HG03460 (cell line): ENCODE measurements around the gene IL17RD.

Source experiments
- ATAC-seq: cut with Tn5 transposase; IDR thresholded peaks from one replicate; pipeline ENCODE4 v1.9.1; 2021; ENCODE audit not compliant: unreplicated experiment

Gene IL17RD

GRCh38 chr3:57164657-57165573 lies at the start of gene IL17RD:
IL17RD (minus strand) TSS chr3:57165353; CDS start chr3:57165286, 67 bp downstream.
- no peak for ATAC-seq

DNA sequence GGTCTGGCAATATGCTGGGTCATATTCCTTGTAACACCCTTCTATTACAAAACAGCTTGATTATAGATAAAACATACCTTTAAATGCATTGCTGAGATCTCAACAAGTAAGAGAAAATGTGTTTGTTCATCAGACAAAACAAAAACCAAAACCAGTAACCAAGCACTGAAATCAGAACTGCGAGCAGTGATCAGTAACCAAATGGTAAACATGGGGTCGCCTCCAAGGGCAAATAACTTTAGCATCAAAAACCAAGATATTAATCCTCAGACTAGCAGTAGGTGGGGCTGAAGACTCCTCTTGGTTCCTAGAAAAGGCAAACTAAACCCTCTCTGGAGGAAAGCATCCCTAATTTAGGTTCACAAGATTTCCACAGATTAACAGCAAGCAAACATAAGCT lies 41.3 kb upstream of the IL17RD start:
- ATAC-seq, result no peak

- ATAC-seq, result no peak
These were observed 34.7 kb upstream of the IL17RD start, which contains the start of gene HESX1 for GRCh38 chr3:57199895-57200297. HESX1 (minus strand) TSS chr3:57199978; CDS start chr3:57199918, 60 bp downstream.

DNA sequence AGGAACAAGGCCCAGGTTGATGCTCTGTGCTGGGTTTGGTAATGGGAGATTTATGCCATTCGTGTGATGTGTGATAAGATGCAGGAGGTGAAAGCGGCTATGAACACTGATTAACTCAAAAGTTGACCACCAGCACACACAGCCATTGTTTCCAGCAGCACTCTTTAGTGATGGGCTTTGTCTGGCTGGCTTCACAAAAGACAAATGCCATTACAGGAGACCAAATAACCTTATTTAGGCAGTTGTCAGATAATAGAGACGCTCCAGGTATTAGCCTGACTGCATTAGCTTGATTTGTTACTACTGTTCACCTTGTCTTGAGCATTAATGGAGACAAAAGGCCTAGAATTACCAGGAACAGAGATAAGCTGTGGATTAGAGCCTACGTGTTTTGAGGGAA lies 29.5 kb upstream of the IL17RD start:
- no peak for ATAC-seq

GRCh38 chr3:57192028-57192427 lies 26.9 kb upstream of the IL17RD start:
- no peak for ATAC-seq

DNA sequence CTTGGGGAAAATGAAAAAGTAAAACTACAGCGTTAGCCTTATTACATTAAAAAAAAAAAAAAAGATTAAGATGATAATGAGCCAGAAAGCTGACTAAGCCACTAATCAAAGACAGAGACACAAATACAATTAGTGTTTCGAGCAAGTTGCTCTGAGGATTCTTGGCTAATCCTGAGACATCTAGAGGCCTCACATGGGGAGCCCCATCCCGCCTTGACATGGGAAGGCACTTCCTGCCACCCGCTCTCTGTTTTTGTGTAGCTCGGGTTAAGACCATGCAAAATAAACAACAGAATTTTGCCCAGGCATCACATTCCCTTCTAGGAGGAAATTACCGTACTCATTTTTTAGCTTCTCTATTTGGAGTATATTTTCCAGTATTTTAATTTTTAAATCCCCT lies 19.4 kb upstream of the IL17RD start:
- no peak for ATAC-seq

DNA sequence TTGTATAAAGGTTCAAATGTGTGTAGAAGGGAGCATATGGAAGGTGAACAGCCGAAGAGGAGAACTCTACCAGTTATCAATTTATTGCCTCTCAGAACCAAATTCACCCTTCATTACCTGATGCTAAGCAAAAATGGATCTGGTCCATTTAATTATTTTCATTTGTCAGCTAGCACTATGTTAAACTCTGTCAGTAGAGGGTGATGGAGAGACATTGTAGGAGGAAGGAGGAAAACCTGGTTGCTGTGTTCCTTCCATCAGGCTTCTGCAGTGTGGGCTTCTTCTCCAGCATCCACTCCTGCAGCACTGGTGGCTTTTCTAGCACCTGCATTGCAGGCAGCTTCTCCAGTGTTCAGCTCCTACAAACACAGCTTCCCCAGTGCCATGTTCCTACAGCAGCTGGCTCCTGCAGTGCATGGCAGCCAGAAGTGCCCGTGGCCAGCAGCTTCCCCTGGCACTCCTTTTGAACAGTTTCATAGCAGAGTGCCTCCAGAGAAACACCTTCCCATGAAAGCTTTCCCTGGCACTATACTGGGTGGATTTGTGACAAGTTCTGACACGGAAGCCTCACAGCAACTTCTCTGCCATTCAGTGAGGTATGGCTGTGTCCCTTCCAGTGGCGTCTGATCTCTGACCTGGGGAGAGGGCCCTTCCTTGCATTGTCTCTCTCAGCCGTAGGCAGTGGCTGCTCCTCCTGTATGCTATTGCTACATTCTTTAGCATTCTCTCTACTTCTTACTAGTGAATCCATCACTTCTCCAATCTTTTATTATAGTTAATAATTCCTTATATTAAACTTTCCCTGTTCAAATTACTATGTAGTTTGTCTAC lies 14.6 kb upstream of the IL17RD start:
- no peak for ATAC-seq

DNA sequence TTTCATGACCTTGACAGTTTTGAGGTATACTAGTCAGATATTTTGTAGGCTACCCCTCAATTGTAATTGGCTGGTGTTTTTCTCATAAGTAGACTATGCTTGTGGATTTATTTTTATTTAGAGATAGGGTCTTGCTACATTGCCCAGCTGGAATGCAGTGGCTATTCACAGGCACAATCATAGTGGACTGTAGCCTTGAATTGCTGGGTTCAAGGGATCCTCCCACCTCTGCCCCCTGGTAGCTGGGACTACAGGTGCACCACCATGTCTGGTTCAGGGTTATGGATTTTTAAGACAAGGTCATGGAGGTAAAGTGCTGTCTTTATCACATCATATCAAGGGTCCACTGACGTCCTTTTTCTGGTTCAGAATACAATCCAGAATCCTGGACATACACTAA lies 10.9 kb upstream of the IL17RD start:
- no peak for ATAC-seq

GRCh38 chr3:57173687-57174086 lies 8.5 kb upstream of the IL17RD start:
- no peak for ATAC-seq

GRCh38 chr3:57170946-57171345 lies 5.8 kb upstream of the IL17RD start:
- ATAC-seq, result no peak

DNA sequence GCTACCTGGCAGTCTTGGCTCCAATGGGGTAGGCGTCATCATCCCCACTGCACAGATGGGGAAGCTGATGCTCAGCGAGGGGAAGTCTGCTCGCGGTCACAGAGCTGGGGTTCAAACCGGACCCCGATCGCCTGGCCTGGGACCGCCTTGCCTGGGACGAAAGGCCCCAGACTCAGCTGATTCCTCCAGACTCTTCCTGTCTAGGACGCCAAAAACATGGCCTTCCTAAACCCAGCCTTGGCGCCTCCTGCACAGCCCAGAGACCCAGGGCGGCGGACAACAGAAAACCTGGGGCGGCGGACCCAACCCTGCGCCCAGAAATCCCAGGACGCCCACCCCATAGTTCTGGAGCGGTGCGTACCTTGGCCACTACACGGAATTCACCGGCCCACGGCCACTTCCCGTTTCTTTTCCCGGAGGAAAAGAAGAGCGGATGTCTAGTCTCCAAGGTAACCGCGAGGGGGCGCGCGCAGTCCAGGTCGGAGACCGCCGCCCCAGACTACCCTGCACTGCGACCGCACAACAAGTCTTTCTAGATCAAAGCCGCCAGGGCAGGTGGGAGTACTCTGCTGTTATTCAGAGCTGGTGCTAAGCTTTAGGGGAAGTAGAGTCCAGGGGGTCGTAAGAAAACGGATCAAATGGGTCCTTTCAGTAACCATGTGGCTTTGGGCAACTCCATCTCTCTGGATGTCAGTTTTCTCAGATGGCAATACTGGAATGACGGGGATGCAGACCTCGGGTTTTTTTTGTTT lies 4.9 kb upstream of the IL17RD start:
- ATAC-seq, result no peak

DNA sequence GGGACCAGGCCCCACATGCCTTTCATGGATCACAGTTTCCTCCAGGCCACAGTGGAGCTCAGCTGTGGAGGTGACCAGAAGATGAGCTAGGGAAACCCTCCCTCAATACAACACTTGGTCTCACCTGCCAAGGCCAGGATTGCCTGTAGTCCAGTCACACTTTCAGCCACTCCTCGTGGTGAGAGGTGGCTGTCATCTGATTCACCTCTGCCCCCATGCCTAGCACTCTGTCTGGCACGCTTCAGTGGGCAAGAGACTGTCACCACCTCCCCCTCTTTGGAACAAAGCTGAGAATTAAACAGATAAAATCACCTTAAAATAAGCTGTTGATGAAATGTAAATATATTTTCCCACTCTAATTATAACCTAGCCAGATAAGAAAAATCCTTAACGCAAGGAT lies 4.0 kb upstream of the IL17RD start:
- no peak for ATAC-seq

DNA sequence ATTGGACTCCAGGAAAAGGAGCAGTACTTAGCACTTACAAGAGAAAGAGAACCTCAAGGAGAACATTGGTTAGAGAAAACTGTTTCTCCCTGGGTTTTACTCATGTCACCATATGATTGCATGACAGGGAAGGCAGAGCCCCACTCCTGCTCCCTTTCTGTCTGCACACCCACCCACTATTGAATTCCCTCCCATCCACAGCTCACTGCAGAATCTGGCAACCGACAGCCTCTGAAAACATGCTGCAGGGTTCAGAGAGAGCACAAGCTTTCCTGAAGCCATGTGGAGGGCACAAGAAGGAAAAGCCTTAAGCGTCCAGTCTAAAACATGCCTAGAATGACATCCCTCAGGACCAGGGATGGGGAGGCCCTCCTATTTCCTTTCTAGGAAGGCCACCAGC lies 3.0 kb upstream of the IL17RD start:
- no peak for ATAC-seq

GRCh38 chr3:57166660-57167059 lies 1.5 kb upstream of the IL17RD start:
- ATAC-seq, result no peak

DNA sequence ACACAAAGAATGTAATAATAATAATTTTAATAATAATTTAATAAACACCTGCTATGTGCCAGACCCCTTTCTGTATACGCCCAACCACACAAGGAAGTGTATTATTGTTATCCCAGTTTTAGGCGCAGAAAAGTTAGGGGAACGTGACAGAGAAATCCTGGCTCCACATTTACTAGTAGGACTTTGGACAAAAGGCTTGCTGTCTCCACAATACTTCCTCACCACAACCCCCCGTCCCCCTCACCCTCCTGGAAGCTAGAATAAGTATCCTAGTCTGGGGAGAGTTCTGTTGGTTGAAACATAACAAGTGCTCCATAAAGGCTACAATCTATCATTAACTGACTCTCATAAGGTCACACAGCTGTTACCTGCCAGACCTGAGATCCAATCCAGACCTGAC lies 488 bp upstream of the IL17RD start:
- ATAC-seq, result no peak

DNA sequence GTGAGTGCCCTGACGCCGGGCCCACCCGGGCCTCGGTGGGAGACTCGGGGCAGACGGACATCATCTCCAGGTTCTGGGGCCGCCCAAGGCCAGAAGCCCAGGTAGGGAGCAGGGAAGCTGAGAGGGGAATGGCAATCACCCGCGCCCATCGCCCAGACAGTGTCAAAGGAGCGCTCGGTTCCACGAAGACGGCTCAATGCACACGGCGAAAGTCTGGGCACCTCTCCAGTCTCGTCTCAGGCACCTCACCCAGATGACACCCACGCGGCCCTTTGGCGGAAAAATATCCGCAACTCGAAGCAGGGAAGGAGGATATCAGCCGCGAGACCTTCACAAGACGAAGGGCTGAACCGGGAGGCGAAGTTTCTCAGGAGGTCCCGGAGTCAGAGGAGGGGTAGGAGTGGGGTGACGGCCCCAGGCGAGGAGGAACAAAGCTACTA lies 916 bp downstream of the IL17RD start:
- ATAC-seq, result no peak

DNA sequence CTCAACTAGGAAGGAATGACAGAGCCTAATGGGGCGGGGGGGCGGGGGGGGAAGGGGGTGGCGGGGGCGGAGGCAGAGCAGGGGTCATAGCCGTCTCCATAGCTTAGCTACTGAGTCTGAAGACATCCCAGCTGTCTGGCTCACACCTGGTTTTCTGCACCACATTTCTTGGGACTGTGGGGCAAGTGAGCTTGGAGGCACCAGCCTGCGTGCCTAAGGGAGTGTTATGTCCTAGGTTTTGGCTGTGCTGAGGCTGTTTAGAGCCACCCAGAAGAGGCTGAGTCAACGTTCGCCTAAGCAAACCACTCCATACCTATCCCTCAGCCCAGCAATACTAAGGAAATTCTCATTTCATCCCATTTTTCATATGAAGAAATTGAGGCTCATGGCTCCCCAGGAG lies 1.4 kb downstream of the IL17RD start:
- no peak for ATAC-seq

- ATAC-seq, result no peak
These were observed 3.2 kb downstream of the IL17RD start for GRCh38 chr3:57161915-57162314.

DNA sequence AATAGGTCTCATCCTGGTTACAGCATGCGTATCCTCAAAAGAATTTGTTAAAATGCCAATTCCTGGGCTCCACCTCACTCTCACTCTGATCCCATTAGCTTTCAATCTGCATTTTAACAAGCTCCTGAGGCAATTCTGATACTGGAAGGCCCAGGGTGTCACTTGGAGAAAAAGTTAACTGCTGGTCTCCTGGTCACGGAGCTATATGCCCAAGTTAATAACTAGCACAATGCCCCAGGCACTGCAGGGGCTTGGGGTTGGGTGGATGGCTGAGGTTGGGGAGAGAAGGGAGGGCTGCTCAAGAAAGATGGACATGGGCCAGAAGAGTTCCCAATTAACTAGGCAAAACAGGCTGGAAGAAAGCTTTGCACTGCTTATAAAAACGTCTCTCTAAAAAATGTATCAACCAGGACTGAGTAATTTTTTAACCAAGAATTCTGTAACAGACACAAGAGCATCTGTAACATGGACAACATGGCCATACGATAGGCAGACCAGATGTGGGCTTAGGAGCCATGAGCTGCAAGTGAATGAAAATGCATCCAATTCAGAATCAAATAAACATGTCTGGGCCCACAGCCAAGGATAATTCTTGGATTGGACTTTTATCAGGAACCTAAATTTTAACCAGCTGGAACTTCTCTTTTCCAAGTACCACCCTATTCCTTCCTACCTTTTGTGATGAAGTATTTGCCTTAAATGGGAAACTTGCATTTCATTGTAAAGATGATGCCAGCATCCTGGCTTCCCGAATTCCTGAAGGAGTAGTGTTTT lies 4.2 kb downstream of the IL17RD start:
- ATAC-seq, result no peak

DNA sequence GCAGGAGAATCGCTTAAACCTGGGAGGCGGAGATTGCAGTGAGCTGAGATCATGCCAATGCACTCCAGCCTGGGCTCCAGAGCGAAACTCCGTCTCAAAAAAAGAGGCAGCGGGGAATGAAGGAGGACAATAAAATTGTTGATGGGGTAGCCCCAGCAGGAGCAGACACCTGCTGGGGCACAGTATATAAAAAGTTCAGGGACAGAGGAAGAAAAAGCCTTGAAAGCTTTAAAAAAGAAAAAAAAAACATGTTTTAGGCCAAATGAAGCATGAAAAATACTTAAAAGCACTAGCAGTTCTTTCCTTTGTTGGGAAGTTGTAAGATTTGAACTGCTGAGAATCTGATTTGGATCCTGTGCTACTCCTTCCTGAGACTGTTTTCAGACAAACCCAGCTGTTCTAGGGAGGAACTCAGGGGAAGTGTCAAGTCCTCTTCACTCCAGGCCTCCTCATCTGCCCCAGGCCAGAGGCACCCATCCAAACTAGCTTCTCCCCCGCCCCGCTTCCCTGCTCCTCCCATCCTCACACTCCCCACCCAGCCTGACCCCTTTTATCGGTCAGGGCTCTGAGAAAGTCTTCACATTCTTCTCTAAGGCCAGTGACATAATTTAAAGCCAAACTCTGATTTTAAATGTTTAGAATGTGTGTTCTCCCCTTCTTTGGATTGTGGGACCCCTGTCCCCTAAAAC lies 4.9 kb downstream of the IL17RD start:
- no peak for ATAC-seq
